GM12878 (cell line): ENCODE data around the gene AKAP11.

Experiments used
- CBFB ChIP-seq: IDR thresholded peaks from 2 replicates; pipeline ENCODE4 v1.6.1; 2016; ENCODE audit warnings: antibody characterized with exemption, low read depth
- CTCF ChIP-seq, 3 experiments: IDR thresholded peaks in 2 of 3; conservative IDR thresholded peaks in 1 of 3; 2 replicates each; pipeline ENCODE4 v1.5.1; 2011; ENCODE audit warnings: low read depth in 3 of 3, low read length in 3 of 3, mild to moderate bottlenecking in 3 of 3, control low read depth in 2 of 3, moderate library complexity in 2 of 3, inconsistent platforms in 1 of 3, mixed read lengths in 1 of 3; ENCODE audit not compliant: control insufficient read depth in 2 of 3, insufficient read depth in 1 of 3; ENCODE audit errors: extremely low read depth in 1 of 3
- ESRRA ChIP-seq: IDR thresholded peaks from 2 replicates; pipeline ENCODE4 v1.6.1; 2012; ENCODE audit warnings: mild to moderate bottlenecking, low read length, improper control_type of control experiment
- IRF3 ChIP-seq: fragments of 450-650 bp; IDR thresholded peaks from 2 replicates; pipeline ENCODE4 v1.6.1; 2014; ENCODE audit warnings: mild to moderate bottlenecking
- JUND ChIP-seq: IDR thresholded peaks from 2 replicates; pipeline ENCODE4 v1.6.1; 2012; ENCODE audit warnings: low read depth, mild to moderate bottlenecking, low read length, improper control_type of control experiment, moderate library complexity
- MAX ChIP-seq: IDR thresholded peaks from 2 replicates; pipeline ENCODE4 v1.6.1; 2012; ENCODE audit warnings: low read depth, low read length, improper control_type of control experiment
- POLR2A ChIP-seq: IDR thresholded peaks from 2 replicates; pipeline ENCODE4 v1.6.1; 2011; ENCODE audit warnings: low read depth, mild to moderate bottlenecking, low read length
- SPI1 ChIP-seq: IDR thresholded peaks from 2 replicates; pipeline ENCODE4 v1.6.1; 2011; ENCODE audit warnings: low read depth, mild to moderate bottlenecking, low read length, moderate library complexity, borderline replicate concordance; ENCODE audit not compliant: insufficient read depth
- USF2 ChIP-seq: IDR thresholded peaks from 2 replicates; pipeline ENCODE4 v1.6.1; 2011; ENCODE audit warnings: low read depth, low read length, improper control_type of control experiment, borderline replicate concordance
- ZBTB40 ChIP-seq: fragments of 450-650 bp; IDR thresholded peaks from 2 replicates; pipeline ENCODE4 v1.6.1; 2016; ENCODE audit warnings: mild to moderate bottlenecking, moderate library complexity, borderline replicate concordance
- TF ChIP-seq, protein P1 (sequence below): fragments of 450-650 bp; formaldehyde crosslinking; IDR thresholded peaks from 2 replicates; pipeline ENCODE4 v1.5.0; 2022; ENCODE audit warnings: mild to moderate bottlenecking, missing genetic modification characterization

DNA sequence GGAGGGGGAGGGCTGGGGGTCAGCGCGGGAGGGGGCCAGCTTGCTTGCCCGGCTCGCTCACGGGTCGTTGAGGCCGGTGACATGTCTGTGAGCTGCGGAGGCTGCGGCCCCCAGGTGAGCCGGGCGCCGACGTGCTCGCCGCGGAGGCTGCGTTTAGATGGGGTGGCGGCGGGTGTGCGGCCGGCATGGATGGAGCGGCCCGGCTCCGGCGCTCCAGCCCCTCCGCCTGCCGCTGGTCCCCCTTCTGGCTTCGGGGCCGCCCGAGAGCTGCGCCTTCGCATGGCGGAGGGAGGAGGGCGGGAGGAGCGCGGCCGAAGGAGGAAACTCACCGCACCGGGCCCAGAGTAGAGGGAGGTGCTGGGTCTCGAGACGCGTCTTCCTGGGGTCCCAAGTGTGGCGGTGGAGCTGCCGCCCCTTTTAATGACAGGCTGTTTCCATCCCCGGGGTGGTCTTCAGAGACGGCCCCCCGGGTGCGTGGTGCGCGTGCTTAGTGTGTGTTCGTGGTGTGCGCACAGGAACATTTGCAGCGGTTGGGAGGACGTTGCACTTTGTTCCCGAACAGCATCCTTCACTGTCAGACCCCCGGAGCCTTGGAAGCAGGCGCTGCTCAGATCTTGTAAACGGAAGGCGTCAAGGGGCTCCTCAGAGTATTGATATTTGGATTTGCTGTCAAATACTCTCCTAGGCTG, at the start of gene AKAP11:
- TF ChIP-seq USF2 (no peak), CTCF (IDR thresholded peaks at IDR 0.05 in 2 of 3, conservative IDR thresholded peaks at IDR 0.05 in 1 of 3; ENCODE audit: control insufficient read depth in 2 of 3, extremely low read depth in 1 of 3, insufficient read depth in 1 of 3, low read depth in 3 of 3, low read length in 3 of 3) (no peak), JUND (no peak), CBFB (no peak; the same call in 1 of the 2 replicates), IRF3 (no peak), SPI1 (no peak), ESRRA (no peak), MAX (no peak), POLR2A (peak; percentile 82), ZBTB40 (no peak)
- TF ChIP-seq, protein P1, sequence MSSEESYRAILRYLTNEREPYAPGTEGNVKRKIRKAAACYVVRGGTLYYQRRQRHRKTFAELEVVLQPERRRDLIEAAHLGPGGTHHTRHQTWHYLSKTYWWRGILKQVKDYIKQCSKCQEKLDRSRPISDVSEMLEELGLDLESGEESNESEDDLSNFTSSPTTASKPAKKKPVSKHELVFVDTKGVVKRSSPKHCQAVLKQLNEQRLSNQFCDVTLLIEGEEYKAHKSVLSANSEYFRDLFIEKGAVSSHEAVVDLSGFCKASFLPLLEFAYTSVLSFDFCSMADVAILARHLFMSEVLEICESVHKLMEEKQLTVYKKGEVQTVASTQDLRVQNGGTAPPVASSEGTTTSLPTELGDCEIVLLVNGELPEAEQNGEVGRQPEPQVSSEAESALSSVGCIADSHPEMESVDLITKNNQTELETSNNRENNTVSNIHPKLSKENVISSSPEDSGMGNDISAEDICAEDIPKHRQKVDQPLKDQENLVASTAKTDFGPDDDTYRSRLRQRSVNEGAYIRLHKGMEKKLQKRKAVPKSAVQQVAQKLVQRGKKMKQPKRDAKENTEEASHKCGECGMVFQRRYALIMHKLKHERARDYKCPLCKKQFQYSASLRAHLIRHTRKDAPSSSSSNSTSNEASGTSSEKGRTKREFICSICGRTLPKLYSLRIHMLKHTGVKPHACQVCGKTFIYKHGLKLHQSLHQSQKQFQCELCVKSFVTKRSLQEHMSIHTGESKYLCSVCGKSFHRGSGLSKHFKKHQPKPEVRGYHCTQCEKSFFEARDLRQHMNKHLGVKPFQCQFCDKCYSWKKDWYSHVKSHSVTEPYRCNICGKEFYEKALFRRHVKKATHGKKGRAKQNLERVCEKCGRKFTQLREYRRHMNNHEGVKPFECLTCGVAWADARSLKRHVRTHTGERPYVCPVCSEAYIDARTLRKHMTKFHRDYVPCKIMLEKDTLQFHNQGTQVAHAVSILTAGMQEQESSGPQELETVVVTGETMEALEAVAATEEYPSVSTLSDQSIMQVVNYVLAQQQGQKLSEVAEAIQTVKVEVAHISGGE: no peak
